GM12878 (cell line): ENCODE measurements around the gene FBXL15. TPM values are rescaled to one million over a fixed set of nuclear protein-coding genes. Genes with fewer than 3 reads are reported as not detected.
A peak's percentile ranks its signal among the peaks of the same experiment; 100 is the strongest.

Experiments used
- ATAC-seq: fragments of 200-7000 bp; cut with Tn5 transposase; 3 replicates; pipeline ENCODE4 v1.9.1; 2020; ENCODE audit warnings: mild to moderate bottlenecking, moderate library complexity
- BruUV-seq: library from RNA; stranded (reverse); fragments of 400-500 nt; replicated peaks from 2 replicates; lab custom pipeline; 2021; lab: Mats Ljungman, UMichigan
- CTCF ChIA-PET: fragments of 300-600 bp; sonication (Branson Sonifier 250); formaldehyde crosslinking; extraction: SDS; loops from one replicate; lab custom pipeline; 2021; ENCODE audit warnings: inconsistent platforms; lab: Yijun Ruan, JAX
- POLR2A ChIA-PET: fragments of 350-600 bp; formaldehyde crosslinking; extraction: SDS; loops from one replicate; lab custom pipeline; 2021; ENCODE audit warnings: inconsistent platforms; lab: Charles Lee
- RAD21 ChIA-PET: fragments of 300-600 bp; sonication (Branson Sonifier 250); formaldehyde crosslinking; loops from one replicate; lab custom pipeline; 2023; ENCODE audit warnings: antibody characterized with exemption; ENCODE audit not compliant: unreplicated experiment; lab: Charles Lee
- SMC1A ChIA-PET: fragments of 300-600 bp; sonication (Branson Sonifier 250); formaldehyde crosslinking; loops from one replicate; lab custom pipeline; 2023; ENCODE audit not compliant: unreplicated experiment, uncharacterized antibody; lab: Charles Lee
- DNase-seq: peaks from one replicate; pipeline ENCODE4 v3.0.0-alpha.2; 2011; ENCODE audit warnings: low read depth, low spot score
- FAIRE-seq: peaks from 3 replicates; lab custom pipeline; 2011; peaks lifted over from hg19 to GRCh38; lab: Jason Lieb, UNC
- H2AFZ ChIP-seq: 2 replicates; pipeline ENCODE4 v1.6.0; 2011; ENCODE audit warnings: low read depth, low read length, control low read depth; ENCODE audit not compliant: control insufficient read depth
- H3K27ac ChIP-seq: 2 replicates; pipeline ENCODE4 v1.5.1; 2011; ENCODE audit warnings: control low read depth; ENCODE audit not compliant: control insufficient read depth, insufficient read depth
- H3K27me3 ChIP-seq, 2 experiments: replicated peaks in 1 of 2; 2 replicates each; pipeline versions ENCODE4 v1.6.0 to v1.6.1; 2011; ENCODE audit warnings: low read length in 1 of 2; ENCODE audit not compliant: control insufficient read depth in 2 of 2, insufficient read depth in 2 of 2
- H3K36me3 ChIP-seq, 2 experiments: 2 replicates each; pipeline ENCODE4 v1.5.1; 2011; ENCODE audit warnings: low read length in 1 of 2; ENCODE audit not compliant: control insufficient read depth in 2 of 2, insufficient read depth in 2 of 2
- H3K4me1 ChIP-seq: 2 replicates; pipeline ENCODE4 v1.6.1; 2011; ENCODE audit warnings: mild to moderate bottlenecking, low read length, moderate library complexity, mixed read lengths; ENCODE audit not compliant: control insufficient read depth, insufficient read depth
- H3K4me2 ChIP-seq: 2 replicates; pipeline ENCODE4 v1.6.0; 2011; ENCODE audit warnings: control low read depth; ENCODE audit not compliant: control insufficient read depth, insufficient read depth
- H3K4me3 ChIP-seq: fragments of 200-600 bp; sonication (generic); 2 replicates; pipeline ENCODE4 v1.5.1; 2016
- H3K79me2 ChIP-seq: 2 replicates; pipeline ENCODE4 v1.6.0; 2011; ENCODE audit warnings: low read length; ENCODE audit not compliant: control insufficient read depth, insufficient read depth
- H3K9ac ChIP-seq: 2 replicates; pipeline ENCODE4 v1.8.0; 2011; ENCODE audit warnings: low read length, control low read depth, mixed read lengths; ENCODE audit not compliant: control insufficient read depth, insufficient read depth
- H3K9me3 ChIP-seq: replicated peaks from 3 replicates; pipeline ENCODE4 v1.5.1; 2011; ENCODE audit warnings: mild to moderate bottlenecking, low read length; ENCODE audit not compliant: control insufficient read depth, insufficient read depth
- H4K20me1 ChIP-seq: 2 replicates; pipeline ENCODE4 v1.6.0; 2011; ENCODE audit not compliant: control insufficient read depth, insufficient read depth
- ATF2 ChIP-seq: IDR thresholded peaks from 2 replicates; pipeline ENCODE4 v1.6.1; 2012; ENCODE audit warnings: low read length, inconsistent platforms
- CREB1 ChIP-seq: IDR thresholded peaks from 2 replicates; pipeline ENCODE4 v1.6.1; 2012; ENCODE audit warnings: low read depth, mild to moderate bottlenecking, inconsistent platforms
- EZH2 ChIP-seq: IDR thresholded peaks from 2 replicates; pipeline ENCODE4 v1.6.1; 2012; ENCODE audit warnings: low read depth, mild to moderate bottlenecking, control low read depth, inconsistent platforms, low read length, borderline replicate concordance; ENCODE audit not compliant: control insufficient read depth
- MLLT1 ChIP-seq: fragments of 450-650 bp; IDR thresholded peaks from 2 replicates; pipeline ENCODE4 v1.6.1; 2016; ENCODE audit warnings: mild to moderate bottlenecking
- NFXL1 ChIP-seq: fragments of 450-650 bp; IDR thresholded peaks from 2 replicates; pipeline ENCODE4 v1.6.1; 2017; ENCODE audit warnings: antibody characterized with exemption, mild to moderate bottlenecking, borderline replicate concordance
- PBX3 ChIP-seq: IDR thresholded peaks from 2 replicates; pipeline ENCODE4 v1.6.1; 2011; ENCODE audit warnings: mild to moderate bottlenecking, low read depth, low read length, moderate library complexity; ENCODE audit not compliant: insufficient replicate concordance
- POLR2AphosphoS5 ChIP-seq: IDR thresholded peaks from 2 replicates; pipeline ENCODE4 v1.6.1; 2011; ENCODE audit warnings: mild to moderate bottlenecking, low read length, inconsistent platforms
- RAD21 ChIP-seq: IDR thresholded peaks from 2 replicates; pipeline ENCODE4 v1.6.1; 2011; ENCODE audit warnings: mild to moderate bottlenecking, low read depth, low read length, moderate library complexity; ENCODE audit not compliant: insufficient read depth
- RAD51 ChIP-seq: fragments of 450-650 bp; IDR thresholded peaks from 2 replicates; pipeline ENCODE4 v1.6.1; 2016; ENCODE audit warnings: moderate library complexity, mild to moderate bottlenecking, inconsistent platforms
- SREBF2 ChIP-seq: IDR thresholded peaks from 2 replicates; pipeline ENCODE4 v1.6.1; 2012; ENCODE audit warnings: mild to moderate bottlenecking, low read length
- WRNIP1 ChIP-seq: IDR thresholded peaks from 2 replicates; pipeline ENCODE4 v1.6.1; 2011; ENCODE audit warnings: low read depth, low read length, improper control_type of control experiment, borderline replicate concordance
- ZBED1 ChIP-seq: IDR thresholded peaks from 2 replicates; pipeline ENCODE4 v1.6.1; 2016; ENCODE audit warnings: borderline replicate concordance
- WGBS: methylation state at CpG from one replicate; pipeline ENCODE4 v1.1.6; 2016; ENCODE audit warnings: low lambda C conversion rate; ENCODE audit not compliant: insufficient replicate concordance, insufficient coverage; ENCODE audit errors: missing lambda C conversion rate; 5-methylcytosine and 5-hydroxymethylcytosine counted together
- in situ Hi-C: fragments of 300-500 bp; cut with MboI; formaldehyde crosslinking; loops from 9 replicates; pipeline ENCODE4 v1.14.3; 2018; ENCODE audit warnings: mixed read lengths
- intact Hi-C: fragments of 100-400 bp; cut with micrococcal nuclease; formaldehyde crosslinking; loops from one replicate; pipeline ENCODE4 v1.14.2; 2022; ENCODE audit not compliant: unreplicated experiment
- polyA plus RNA-seq, 11 experiments: library from polyadenylated mRNA; depleted of rRNA in 4 of 11; unstranded in 6 of 11; stranded (reverse) in 5 of 11; fragments of >200 nt; fragmentation: Nextera tagmentation in 4 of 11; fragmentation: Illumina TruSeq in 1 of 11; extraction: Ambion mirVana in 4 of 11; extraction: Trizol in 1 of 11; gene quantifications; 1 replicate in 1 of 11; 2 replicates in 10 of 11; pipeline versions ENCODE4 v1.2.1 to v1.2.3, GENCODE V29; 2011 to 2016; ENCODE audit warnings: inconsistent platforms in 2 of 11, missing spikeins in 2 of 11, low read depth in 1 of 11
- total RNA-seq, 4 experiments: library from RNA; depleted of rRNA in 3 of 4; stranded (reverse); fragments of >200 nt in 3 of 4; fragmentation: Illumina TruSeq in 1 of 4; extraction: Trizol in 1 of 4; gene quantifications; 2 replicates each; pipeline versions ENCODE4 v1.2.1 to v1.2.3, GENCODE V29; 2013 to 2021
- TF ChIP-seq, protein P1 (sequence below): fragments of 450-650 bp; IDR thresholded peaks from 2 replicates; pipeline ENCODE4 v1.6.1; 2014; ENCODE audit warnings: mild to moderate bottlenecking

Gene FBXL15
- total and polyA plus RNA-seq, 10 of the 15 experiments (the other 5 are each of a cell fraction or from before 2014, with no cell fraction given): 0.13 to 21.3 (median 7.9) TPM

DNA sequence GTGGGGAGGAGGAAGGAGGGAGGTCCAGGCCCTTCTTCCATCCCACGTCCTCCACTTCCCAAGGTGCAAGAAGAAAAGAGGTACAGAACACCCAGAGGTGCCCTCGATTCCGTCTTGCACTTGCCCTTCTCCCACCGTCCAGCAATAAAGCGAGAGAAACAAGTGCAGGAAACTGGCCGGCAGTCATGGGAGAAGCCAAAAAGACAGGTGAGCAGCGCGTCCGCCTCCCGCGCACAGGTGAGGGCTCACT lies 29.4 kb downstream of the FBXL15 start (continued):
- TF ChIP-seq MLLT1: no peak

- WGBS: under 1% methylated on average over 99 of the region's 104 CpGs
- intact Hi-C loops: loop anchor here (2.0 kb wide), 2 partner anchors 18 to 52 kb away; partner anchors contain the start of genes ACTR1A, CUEDC2 and SUFU
- in situ Hi-C loops: no loop called here
- H3K4me1 ChIP-seq: peaks cover 18% of the 10 kb centered on the region
- ChIA-PET RAD21 (interaction anchor here (0.7 to 3.7 kb wide), 16 partner anchors 8 to 862 kb away, joined by 3 to 20 read pairs (median 5); partner anchors contain the start of genes ACTR1A, CUEDC2, DPCD and FBXL15), SMC1A (interaction anchor here (1.0 to 3.4 kb wide), 8 partner anchors 10 to 97 kb away, joined by 3 to 23 read pairs (median 6); partner anchors contain the start of genes ACTR1A, CUEDC2 and NFKB2), CTCF (interaction anchor here (0.6 to 4.0 kb wide), 18 partner anchors 11 to 221 kb away, joined by 3 to 21 read pairs (median 4); partner anchors contain the start of genes ACTR1A, CUEDC2 and FBXL15), POLR2A (interaction anchor here (0.5 to 6.1 kb wide), 24 partner anchors 9 to 399 kb away, joined by 3 to 69 read pairs (median 5); partner anchors contain the start of genes ACTR1A, CUEDC2, FBXL15 and GBF1)
- peak overlapping the region; percentile 85 for H2AFZ ChIP-seq
- H3K9me3 ChIP-seq: no peaks in the 10 kb centered on the region
- ATAC-seq (peak; percentile 88), FAIRE-seq (no peak), DNase-seq (peak; percentile 56)
- no peaks in the 10 kb centered on the region; a peak in 1 of 4 replicates for H3K36me3 ChIP-seq
- H3K4me3 ChIP-seq: peak overlapping the region; percentile 99
- H4K20me1 ChIP-seq: no peaks in the 10 kb centered on the region
- H3K79me2 ChIP-seq: peaks cover 21% of the 10 kb centered on the region
- peak overlapping the region; percentile 88 for H3K27ac ChIP-seq
- BruUV-seq: no TSS peak
- peak overlapping the region; percentile 90 for H3K9ac ChIP-seq
- peak overlapping the region; percentile 95 for H3K4me2 ChIP-seq
- H3K27me3 ChIP-seq: no peaks in the 10 kb centered on the region
- no peak for TF ChIP-seq NFXL1
- TF ChIP-seq POLR2AphosphoS5: peak; percentile 51; the same call in 1 of the 2 replicates
- no peak for TF ChIP-seq WRNIP1
- TF ChIP-seq ZBED1: no peak
- TF ChIP-seq EZH2: no peak
- no peak for TF ChIP-seq RAD21
- TF ChIP-seq SREBF2: no peak
- TF ChIP-seq RAD51: no peak
- TF ChIP-seq CREB1: no peak
- TF ChIP-seq MLLT1: no peak
- TF ChIP-seq ATF2: no peak
- TF ChIP-seq, protein P1, sequence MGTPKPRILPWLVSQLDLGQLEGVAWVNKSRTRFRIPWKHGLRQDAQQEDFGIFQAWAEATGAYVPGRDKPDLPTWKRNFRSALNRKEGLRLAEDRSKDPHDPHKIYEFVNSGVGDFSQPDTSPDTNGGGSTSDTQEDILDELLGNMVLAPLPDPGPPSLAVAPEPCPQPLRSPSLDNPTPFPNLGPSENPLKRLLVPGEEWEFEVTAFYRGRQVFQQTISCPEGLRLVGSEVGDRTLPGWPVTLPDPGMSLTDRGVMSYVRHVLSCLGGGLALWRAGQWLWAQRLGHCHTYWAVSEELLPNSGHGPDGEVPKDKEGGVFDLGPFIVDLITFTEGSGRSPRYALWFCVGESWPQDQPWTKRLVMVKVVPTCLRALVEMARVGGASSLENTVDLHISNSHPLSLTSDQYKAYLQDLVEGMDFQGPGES: no peak
- TF ChIP-seq PBX3: no peak
These were observed 29.9 kb downstream of the FBXL15 start for GRCh38 chr10:102450374-102451104.
